GM19351 (cell line): ENCODE data around the gene BRD9.
"Not testable (repeated sequence)": the region's sequence is repeated elsewhere in the genome, so short reads cannot be mapped to it uniquely, and the experiment has no call there.

ENCODE experiments used
- ATAC-seq: cut with Tn5 transposase; IDR thresholded peaks from one replicate; pipeline ENCODE4 v1.9.1; 2021; ENCODE audit warnings: mild to moderate bottlenecking, moderate library complexity; ENCODE audit not compliant: unreplicated experiment

Gene BRD9

DNA sequence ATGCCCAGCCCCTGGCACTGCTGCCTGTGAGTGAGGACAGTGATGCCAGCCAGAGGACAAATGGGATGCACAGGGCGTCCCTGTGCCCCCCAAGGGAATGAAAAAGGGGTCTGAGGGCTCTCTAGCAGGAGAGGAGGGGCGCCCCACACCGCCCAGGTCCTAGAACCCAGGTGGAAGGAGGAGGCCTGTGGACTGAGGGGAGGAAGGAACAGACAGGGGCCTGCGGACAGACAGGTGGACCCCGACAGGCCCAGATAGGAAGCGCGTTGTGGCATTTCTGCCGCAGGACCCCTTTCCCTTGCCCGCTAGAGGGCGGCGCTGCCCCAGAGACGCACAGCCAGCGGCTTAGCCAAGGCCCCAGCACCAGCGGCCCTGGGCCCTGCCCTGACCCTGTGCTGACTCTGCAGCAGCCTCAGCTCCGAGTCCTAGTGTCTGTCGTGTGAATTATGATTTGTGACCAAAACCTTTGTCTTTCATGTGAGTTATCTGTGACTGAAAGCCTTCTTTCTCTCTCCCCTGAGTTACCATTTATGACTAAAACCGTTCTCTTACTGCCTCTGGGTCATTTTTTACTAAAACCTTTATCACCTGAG lies 30.8 kb upstream of the BRD9 start:
- ATAC-seq: peak; percentile 69

- no peak for ATAC-seq
Observed at GRCh38 chr5:922436-923280, 30.1 kb upstream of the BRD9 start.

DNA sequence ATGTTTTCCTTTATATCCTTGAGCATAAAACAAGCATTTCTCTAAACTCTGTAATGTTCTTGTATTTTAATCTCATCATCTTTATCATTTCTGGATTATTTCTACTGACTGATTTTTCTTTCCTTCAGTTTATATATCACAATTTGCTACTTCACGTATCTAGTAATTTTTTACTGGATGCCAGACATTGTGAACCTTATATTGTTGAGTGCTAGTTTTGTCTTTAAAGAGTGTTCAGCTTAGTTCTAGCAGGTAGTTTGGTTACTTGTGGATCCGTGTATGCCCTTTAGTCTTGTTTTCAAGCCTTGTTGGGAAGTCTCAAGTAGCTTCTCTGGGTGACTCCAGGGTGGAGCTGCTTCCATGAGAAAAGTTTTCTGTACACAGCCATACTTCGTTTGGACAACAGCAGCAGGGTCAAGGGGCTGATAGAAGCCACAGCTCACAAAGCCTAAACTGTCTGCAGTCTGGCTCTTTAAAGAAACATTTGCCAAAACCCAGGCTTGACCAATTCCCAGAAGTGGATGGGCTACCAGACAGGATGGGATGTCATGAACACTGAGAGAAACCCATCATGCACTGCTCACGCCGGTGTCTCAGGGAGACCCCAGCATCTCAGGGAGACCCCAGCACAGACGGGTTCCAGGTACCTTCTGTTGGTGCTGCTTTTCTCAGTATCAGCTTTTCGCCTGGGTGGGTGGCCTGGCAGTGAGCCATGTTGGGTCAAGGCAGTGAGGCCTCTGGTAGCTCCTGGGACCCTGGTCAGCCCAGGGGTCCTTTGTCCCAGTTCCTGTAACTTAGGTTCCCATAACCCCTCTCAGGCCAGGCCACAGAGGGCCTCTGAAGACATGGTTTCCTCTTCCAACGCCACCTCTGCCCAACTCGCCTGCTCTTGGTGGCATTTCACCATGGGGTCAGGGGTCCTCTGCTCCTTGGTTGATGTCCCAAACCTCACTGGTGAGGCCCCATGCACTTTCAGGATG lies 29.1 kb upstream of the BRD9 start:
- ATAC-seq: no peak

DNA sequence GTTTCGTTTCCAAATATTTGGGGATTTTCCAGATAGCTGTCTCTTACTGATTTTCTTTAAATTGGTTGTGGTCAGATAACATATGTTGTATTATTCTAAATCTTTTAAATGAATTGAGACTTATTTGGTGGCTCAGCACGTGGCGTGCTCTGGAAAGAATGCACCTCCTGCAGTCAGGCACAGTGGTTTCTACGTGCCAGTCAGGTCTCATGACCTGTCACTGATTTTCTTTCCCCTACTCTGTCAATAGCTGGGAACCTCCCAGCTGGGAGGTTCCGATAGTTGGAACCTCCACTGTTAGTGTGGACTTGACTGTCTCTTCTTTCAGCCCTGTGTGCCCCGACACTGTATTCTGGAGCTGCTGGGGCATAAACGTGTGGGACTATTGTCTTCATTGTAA lies 27.7 kb upstream of the BRD9 start:
- no peak for ATAC-seq

- no peak for ATAC-seq
Observed at GRCh38 chr5:919356-920000, 26.9 kb upstream of the BRD9 start.

- not testable (repeated sequence) for ATAC-seq
Observed at GRCh38 chr5:918717-919116, 26.1 kb upstream of the BRD9 start.

DNA sequence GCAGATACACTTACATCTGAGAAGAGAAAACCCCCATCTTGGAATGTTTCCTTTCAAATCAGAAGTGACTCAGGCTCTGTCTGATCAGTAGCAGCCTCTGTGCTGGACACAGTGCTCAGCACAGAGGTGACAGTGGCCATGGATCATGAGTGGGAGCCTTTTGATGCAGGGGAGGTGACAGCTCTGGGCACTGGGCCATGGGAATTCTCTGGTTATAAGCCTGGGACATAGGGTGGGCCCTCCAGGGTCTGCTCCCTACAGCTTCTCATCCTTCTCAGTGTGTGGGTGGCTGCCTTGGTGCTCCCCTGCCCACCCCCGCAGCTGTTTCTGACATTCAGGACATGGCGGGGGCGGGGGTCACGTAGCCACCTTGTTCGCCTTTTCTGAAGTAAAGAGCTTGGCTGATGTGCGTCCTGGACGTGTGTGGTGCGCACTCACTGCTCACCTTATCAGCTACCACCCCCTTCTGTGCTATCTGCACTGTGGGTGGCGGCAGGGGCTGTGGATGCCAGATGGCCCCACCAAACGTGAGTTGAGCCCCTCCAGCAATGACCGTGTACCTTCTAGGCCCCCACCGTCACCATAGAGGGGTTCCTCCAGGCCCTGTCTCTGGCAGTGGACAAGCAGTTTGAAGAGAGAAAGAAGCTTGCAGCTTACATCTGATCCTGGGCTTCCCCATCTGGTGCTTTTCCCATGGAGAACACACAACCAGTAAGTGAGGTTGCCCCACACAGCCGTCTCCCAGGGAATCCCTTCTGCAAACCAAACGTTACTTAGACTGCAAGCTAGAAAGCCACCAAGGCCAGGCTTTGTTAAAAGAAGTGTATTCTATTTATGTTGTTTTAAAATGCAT lies 24.1 kb upstream of the BRD9 start:
- no peak for ATAC-seq

- no peak for ATAC-seq
Observed at GRCh38 chr5:915946-916345, 23.3 kb upstream of the BRD9 start.

DNA sequence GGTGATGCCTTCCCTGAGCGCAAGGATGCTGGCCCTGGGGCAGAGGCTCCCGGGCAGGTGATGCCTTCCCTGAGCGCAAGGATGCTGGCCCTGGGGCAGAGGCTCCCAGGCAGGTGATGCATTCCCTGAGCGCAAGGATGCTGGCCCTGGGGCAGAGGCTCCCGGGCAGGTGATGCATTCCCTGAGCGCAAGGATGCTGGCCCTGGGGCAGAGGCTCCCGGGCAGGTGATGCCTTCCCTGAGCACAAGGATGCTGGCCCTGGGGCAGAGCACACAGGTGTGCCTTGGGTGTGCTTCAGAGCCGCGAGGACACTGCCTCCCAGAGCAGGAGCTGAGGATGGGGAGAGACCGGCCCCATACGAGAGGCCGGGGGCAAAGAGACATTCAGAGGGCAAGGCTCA lies 22.7 kb upstream of the BRD9 start:
- ATAC-seq: not testable (repeated sequence)

GRCh38 chr5:914612-915011 lies 22.0 kb upstream of the BRD9 start:
- no peak for ATAC-seq

DNA sequence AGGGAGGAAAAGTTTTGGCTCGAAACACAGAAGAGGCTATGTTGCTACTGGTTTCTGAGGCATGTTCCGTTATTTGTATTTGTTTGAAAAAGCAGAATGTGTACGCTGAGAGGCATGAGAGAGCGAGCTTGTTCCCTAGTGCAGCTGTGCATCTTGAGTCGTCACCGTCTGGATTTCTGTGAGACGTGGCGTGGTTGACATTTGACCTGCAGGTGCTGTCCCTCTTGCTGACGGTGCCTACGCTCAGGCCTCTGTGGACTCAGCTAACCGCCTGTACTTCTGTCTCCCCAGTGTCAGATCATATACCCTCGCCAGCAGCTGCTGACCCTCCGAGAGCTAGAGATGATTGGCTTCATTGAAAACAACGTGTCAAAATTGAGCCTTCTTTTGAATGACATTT lies 21.6 kb upstream of the BRD9 start:
- no peak for ATAC-seq

DNA sequence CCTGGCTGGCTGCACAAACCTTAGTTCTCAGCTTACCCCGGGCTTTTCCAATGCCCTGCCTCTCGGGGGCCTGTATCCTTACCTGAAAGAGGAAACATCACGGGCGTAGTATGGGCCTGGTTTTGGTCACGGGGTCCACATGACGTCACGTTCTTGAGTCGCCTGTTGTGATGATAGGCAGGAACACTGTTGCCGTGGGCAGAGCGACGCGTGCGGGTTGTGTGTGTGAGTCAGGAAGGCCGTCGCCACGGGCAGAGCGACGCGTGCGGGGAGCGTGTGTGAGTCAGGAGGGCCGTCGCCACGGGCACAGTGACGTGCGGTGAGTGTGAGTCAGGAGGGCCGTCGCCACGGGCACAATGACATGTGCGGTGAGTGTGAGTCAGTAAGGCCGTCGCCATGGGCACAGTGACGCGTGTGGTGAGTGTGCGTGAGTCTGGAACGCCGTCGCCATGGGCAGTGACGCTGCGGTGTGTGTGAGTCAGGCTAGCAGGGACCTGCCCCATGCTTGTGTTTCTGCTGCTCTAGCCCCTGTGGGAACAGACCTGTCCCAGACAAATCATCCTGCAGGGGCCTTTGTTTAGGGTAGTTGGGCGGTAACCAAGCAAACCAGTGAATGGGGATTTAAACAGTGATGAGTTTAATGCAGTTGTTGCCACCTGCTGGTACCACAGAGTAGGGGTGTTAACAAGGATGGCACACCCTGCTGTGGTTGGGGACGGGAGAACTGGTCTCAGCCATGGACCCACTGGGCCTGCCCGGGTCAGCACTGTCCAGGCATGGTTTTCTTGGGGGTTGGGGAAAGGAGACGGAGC lies 19.9 kb upstream of the BRD9 start:
- ATAC-seq: no peak

DNA sequence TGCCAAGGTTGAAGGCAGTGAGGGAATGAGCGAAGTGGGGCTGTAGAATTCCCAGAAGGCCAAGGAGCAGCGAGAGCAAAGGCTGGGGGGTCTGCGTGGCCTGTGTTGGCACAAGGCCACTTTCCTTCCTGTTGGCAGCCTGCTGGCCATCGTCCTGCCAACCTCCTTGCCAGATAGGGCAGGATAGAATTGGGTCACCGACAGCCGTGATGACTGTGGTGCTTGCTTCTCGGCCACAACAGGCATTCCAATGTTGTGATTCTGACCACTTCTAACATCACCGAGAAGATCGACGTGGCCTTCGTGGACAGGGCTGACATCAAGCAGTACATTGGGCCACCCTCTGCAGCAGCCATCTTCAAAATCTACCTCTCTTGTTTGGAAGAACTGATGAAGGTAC lies 19.0 kb upstream of the BRD9 start:
- ATAC-seq: no peak

DNA sequence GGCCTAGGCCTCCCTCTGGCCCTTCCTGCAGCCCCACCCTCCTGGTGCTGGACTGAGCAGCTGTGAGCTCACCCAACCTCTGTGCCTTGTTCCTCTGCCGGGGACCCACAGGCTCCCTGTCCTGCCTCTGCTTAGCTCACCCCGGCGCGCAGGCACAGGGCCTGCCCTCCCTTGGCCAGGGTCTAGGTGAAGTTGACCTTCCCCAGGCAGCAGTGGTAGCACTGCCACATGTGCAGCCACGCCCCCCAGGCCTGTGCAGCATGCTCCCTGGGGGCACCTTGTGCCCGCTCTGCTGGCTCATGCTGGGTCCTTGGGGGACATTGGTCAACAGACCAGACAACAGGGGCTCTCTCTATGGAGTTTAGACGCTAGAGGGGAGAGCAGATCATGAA lies 18.2 kb upstream of the BRD9 start:
- no peak for ATAC-seq

- ATAC-seq: no peak
Observed at GRCh38 chr5:909994-910768, 17.6 kb upstream of the BRD9 start.

GRCh38 chr5:909086-909485 lies 16.5 kb upstream of the BRD9 start:
- ATAC-seq: no peak

DNA sequence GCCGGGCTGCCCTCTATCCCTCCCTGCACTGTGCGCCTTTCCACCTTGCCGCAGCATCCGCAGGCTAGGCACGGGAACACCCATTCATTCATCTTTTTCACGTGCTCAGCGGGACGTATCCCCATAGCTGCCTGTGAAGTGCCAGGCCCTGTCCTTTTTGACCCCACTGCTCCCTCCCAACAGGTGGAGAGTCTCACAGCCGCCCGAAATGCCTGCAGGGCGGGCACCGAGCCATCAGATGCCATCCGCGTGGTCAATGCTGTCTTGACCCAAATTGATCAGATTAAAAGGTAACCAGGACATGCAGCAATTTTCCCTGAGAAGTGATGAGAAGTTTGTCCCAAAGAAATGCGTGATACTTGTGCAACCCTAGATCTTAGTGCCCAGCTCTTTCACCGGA lies 15.6 kb upstream of the BRD9 start:
- no peak for ATAC-seq

DNA sequence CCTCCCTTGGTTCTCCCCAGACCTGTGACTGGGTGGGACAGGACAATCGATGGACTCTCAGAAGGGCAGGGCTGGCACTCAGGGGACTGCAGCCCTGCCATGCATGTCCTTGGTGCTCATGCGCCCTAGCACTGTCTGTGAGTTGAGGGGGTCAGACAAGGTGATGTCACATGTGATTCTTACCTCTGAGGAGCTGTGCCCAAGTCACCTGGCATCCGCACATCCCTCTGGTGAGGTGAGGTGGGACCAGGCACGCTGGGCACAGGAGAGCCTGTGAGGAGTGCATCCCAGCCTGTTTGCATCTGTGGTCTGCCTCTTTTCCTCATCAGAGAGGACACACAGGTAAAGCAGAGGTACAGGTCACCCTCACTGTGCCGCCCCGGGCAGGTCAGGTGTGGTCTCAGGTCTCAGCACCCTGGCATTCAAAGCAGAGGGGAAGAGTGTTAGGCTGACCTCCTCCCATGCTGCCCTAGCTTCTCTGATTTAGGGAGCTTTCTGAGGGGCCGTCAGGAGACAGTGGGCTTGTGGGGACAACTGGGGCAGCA lies 14.8 kb upstream of the BRD9 start:
- no peak for ATAC-seq
